Right lobe of liver (tissue), 6 donors: ENCODE results near the gene RPL15. TPM values are rescaled to one million over a fixed set of nuclear protein-coding genes. Genes with fewer than 3 reads are reported as not detected.

Source experiments
- ATAC-seq, 4 donors: fragments of 200-7000 bp; cut with Tn5 transposase; one replicate each; pipeline ENCODE4 v1.9.1; 2020; ENCODE audit warnings: mild to moderate bottlenecking in 4 of 4, moderate library complexity in 4 of 4
- DNase-seq, 3 donors: peaks; one replicate each; pipeline ENCODE4 v3.0.0-alpha.2; 2020
- H3K27ac ChIP-seq, 3 donors: fragments of 200-600 bp; one replicate each; pipeline ENCODE4 v1.8.0; 2022
- H3K27me3 ChIP-seq, 2 donors: fragments of 200-600 bp; one replicate each; pipeline ENCODE4 v1.8.0; 2022
- H3K36me3 ChIP-seq, 4 donors: fragments of 200-600 bp; sonication (generic) in 1 of 4; one replicate each; pipeline versions ENCODE4 v1.5.1 to v1.8.0; 2017 to 2022; ENCODE audit warnings: control low read depth in 1 of 4
- H3K4me1 ChIP-seq, 4 donors: fragments of 200-600 bp; sonication (generic) in 1 of 4; one replicate each; pipeline versions ENCODE4 v1.5.1 to v1.8.0; 2017 to 2022; ENCODE audit warnings: control low read depth in 1 of 4
- H3K4me3 ChIP-seq, 3 donors: fragments of 200-600 bp; one replicate each; pipeline ENCODE4 v1.8.0; 2022
- H3K9me3 ChIP-seq, 4 donors: fragments of 200-600 bp; sonication (generic) in 1 of 4; one replicate each; pipeline versions ENCODE4 v1.5.1 to v1.8.0; 2017 to 2022; ENCODE audit warnings: control low read depth in 1 of 4
- POLR2A ChIP-seq: fragments of 450-650 bp; IDR thresholded peaks from one replicate; pipeline ENCODE4 v1.6.1; 2017; ENCODE audit warnings: antibody characterized with exemption, mild to moderate bottlenecking
- WGBS: methylation state at CpG from one replicate; pipeline ENCODE4 v1.1.6; 2018; ENCODE audit warnings: low coverage, low lambda C conversion rate; ENCODE audit not compliant: insufficient coverage; ENCODE audit errors: missing lambda C conversion rate; 5-methylcytosine and 5-hydroxymethylcytosine counted together
- intact Hi-C, 2 donors: fragments of 100-400 bp; cut with DNase I; formaldehyde crosslinking; loops; one replicate each; pipeline versions ENCODE4 v1.11.2 to v1.14.1; 2022
- total RNA-seq, 6 experiments: library from RNA; depleted of rRNA in 2 of 6; stranded (reverse); fragments of >200 nt in 2 of 6; fragmentation: NEBNext Ultra II Directional in 3 of 6; extraction: Animal tissue kit (Norgen Biotek cat#: 25700) in 3 of 6; gene quantifications; one replicate each; pipeline versions ENCODE4 v1.1.0 to v1.2.4, GENCODE V29; 2016 to 2023
- TF ChIP-seq, protein P1 (sequence below), 4 donors: fragments of 200-600 bp in 3 of 4; fragments of 450-650 bp in 1 of 4; IDR thresholded peaks; one replicate each; pipeline versions ENCODE4 v1.5.1 to v1.8.0; 2016 to 2022; ENCODE audit warnings: antibody characterized with exemption in 4 of 4, mild to moderate bottlenecking in 2 of 4
- donor health status: DM: no; HTN: yes; CAD: no.
- donor health status: DM: no; HTN: no; CAD: no.
- donor health status: DM: no; HTN: no; CAD: no.
- donor health status: DM: no; HTN: yes; CAD: no.
- donor health status: DM: no; HTN: yes; CAD: no.

RPL15 gene
- total RNA-seq, 6 experiments from 2014 or later, result 572 to 932 (median 636) TPM

DNA sequence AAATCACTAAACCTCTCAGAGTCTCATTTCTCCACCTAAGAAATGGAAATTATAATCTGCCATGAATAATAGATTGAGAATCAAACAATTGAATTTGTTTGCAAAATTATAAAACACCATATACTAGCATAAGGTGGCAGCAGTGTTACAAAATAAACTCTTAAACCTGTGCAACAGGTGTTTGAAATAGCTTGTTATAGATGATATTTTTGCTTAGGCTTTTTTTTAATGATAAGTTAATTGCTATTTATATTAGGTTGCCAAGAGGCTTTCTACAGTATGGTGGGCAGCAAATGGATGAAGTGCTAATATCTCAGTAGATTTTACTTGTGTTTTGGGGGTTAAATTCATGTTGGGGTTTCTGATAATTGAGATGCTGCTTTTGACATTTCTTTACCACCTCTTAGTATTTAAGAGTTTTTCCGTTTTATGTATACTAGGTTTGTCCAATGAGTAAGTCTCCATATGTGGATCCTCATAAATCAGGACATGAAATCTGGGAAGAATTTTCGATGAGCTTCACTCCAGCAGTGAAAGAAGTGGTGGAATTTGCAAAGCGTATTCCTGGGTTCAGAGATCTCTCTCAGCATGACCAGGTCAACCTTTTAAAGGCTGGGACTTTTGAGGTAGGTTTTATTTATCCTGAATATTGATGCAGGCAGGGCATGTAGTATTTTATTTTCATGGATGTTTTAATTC lies 47.8 kb downstream of the RPL15 start:
- WGBS, result 94% methylated on average over 3 of the region's 3 CpGs
- Histone ChIP-seq H3K9me3 (no peaks in the 10 kb centered on the region), H3K4me3 (no peak overlapping the region), H3K27ac (no peak overlapping the region), H3K27me3 (no peaks in the 10 kb centered on the region), H3K4me1 (no peaks in the 10 kb centered on the region), H3K36me3 (peaks cover 0 to 74% (median 23%) of the 10 kb centered on the region in 4 donors)
- ATAC-seq, result no peak
- TF ChIP-seq, protein P1, sequence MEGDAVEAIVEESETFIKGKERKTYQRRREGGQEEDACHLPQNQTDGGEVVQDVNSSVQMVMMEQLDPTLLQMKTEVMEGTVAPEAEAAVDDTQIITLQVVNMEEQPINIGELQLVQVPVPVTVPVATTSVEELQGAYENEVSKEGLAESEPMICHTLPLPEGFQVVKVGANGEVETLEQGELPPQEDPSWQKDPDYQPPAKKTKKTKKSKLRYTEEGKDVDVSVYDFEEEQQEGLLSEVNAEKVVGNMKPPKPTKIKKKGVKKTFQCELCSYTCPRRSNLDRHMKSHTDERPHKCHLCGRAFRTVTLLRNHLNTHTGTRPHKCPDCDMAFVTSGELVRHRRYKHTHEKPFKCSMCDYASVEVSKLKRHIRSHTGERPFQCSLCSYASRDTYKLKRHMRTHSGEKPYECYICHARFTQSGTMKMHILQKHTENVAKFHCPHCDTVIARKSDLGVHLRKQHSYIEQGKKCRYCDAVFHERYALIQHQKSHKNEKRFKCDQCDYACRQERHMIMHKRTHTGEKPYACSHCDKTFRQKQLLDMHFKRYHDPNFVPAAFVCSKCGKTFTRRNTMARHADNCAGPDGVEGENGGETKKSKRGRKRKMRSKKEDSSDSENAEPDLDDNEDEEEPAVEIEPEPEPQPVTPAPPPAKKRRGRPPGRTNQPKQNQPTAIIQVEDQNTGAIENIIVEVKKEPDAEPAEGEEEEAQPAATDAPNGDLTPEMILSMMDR (IDR thresholded peaks at IDR 0.05), result no peak
- TF ChIP-seq POLR2A, result no peak
- intact Hi-C loops, result no loop called here
- DNase-seq, result no peak

- ATAC-seq (no peak), DNase-seq (no peak)
- intact Hi-C loops, result no loop called here
- H3K4me3 ChIP-seq, result no peak overlapping the region
- TF ChIP-seq POLR2A, result no peak
- TF ChIP-seq, protein P1 (IDR thresholded peaks at IDR 0.05), result no peak
- no peak overlapping the region for H3K27ac ChIP-seq
- H3K36me3 ChIP-seq, result peaks cover 0 to 60% (median 21%) of the 10 kb centered on the region in 4 donors
- WGBS, result 77% methylated on average over 1 of the region's 1 CpG
- no peaks in the 10 kb centered on the region for H3K27me3 ChIP-seq
- H3K4me1 ChIP-seq, result no peaks in the 10 kb centered on the region
- no peaks in the 10 kb centered on the region for H3K9me3 ChIP-seq
Measured at GRCh38 chr3:23966328-23966727, 49.4 kb downstream of the RPL15 start.

GRCh38 chr3:23968463-23969184 lies 51.7 kb downstream of the RPL15 start:
- Histone ChIP-seq H3K36me3 (peaks cover 0 to 58% (median 16%) of the 10 kb centered on the region in 4 donors), H3K9me3 (no peaks in the 10 kb centered on the region), H3K27ac (no peak overlapping the region), H3K4me1 (no peaks in the 10 kb centered on the region), H3K4me3 (no peak overlapping the region), H3K27me3 (no peaks in the 10 kb centered on the region)
- no peak for TF ChIP-seq POLR2A
- TF ChIP-seq, protein P1 (IDR thresholded peaks at IDR 0.05), result no peak
- WGBS, result 89% methylated on average over 5 of the region's 5 CpGs
- intact Hi-C loops, result no loop called here
- DNase-seq (no peak), ATAC-seq (peak in 1 of 4 donors; percentile 37)

DNA sequence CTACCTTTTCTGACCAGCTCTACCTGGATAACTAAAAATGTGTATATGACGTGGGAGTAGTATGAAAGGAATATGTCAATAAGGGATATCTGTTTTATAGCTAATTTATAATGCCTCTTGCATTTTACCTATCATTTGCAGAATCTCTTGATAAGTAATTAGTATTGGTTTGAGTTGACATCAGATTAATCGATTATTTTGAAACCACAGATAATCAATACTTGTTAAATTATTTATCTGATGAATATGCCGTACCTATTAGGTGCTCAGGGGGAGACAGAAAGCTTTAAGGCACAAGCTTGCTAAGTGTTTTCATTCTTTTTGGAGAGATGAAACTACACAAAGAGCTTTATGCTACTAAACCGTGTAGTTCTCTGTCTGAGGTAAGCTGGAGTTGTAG lies 52.5 kb downstream of the RPL15 start:
- TF ChIP-seq, protein P1 (IDR thresholded peaks at IDR 0.05), result no peak
- no peak for TF ChIP-seq POLR2A
- H3K27ac ChIP-seq, result no peak overlapping the region
- WGBS, result 92% methylated on average over 4 of the region's 4 CpGs
- ATAC-seq (no peak), DNase-seq (no peak)
- intact Hi-C loops, result no loop called here
- no peak overlapping the region for H3K4me3 ChIP-seq
- H3K4me1 ChIP-seq, result no peaks in the 10 kb centered on the region
- no peaks in the 10 kb centered on the region for H3K9me3 ChIP-seq
- peaks cover 0 to 57% (median 16%) of the 10 kb centered on the region in 4 donors for H3K36me3 ChIP-seq
- H3K27me3 ChIP-seq, result no peaks in the 10 kb centered on the region

Other genes with a start within 250 kb of the RPL15 start
- gene UBE2E1, start 111.2 kb upstream of the RPL15 start, total RNA-seq, result 10 to 100 TPM; 20.8 to 40.4 (median 29.7) TPM
- gene NKIRAS1, start 142 bp upstream of the RPL15 start, total RNA-seq, result 10 to 100 TPM in 2 of 6 experiments, 1 to 10 TPM in 4; 7.0 to 14.2 (median 8.5) TPM
- 10 to 100 TPM; 13.0 to 34.8 (median 18.2) TPM for gene NR1D2, start 28.2 kb downstream of the RPL15 start, total RNA-seq